HG03521 (cell line): ENCODE results near the gene CLPX.
"Not testable (repeated sequence)": the region's sequence is repeated elsewhere in the genome, so short reads cannot be mapped to it uniquely, and the experiment has no call there.

Experiments
- ATAC-seq: cut with Tn5 transposase; IDR thresholded peaks from one replicate; pipeline ENCODE4 v1.9.1; 2021; ENCODE audit warnings: mild to moderate bottlenecking, moderate library complexity; ENCODE audit not compliant: unreplicated experiment

The CLPX gene

GRCh38 chr15:65105038-65105437, 80.1 kb downstream of the CLPX start:
- no peak for ATAC-seq

DNA sequence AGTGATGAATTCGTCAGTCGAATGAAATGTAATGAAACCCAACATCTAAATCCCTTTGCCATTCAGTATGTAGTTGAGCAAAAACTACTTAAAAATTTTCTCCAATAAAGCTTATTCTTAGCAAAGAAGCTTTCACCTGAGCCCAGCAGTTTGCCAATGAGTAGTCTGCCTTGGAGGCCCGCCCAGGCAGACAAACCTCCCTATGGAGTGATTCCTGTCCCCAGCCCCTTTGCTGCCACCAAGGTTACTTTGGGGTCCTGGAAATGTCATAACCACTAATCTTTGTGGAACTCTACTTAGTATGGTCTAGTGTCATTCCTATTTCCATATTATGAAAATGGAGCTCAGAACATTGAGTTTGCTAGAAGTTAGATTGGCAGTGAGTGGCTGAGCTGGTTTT, 82.2 kb downstream of the CLPX start:
- ATAC-seq, result no peak

GRCh38 chr15:65101891-65102708, 83.0 kb downstream of the CLPX start:
- ATAC-seq, result no peak

DNA sequence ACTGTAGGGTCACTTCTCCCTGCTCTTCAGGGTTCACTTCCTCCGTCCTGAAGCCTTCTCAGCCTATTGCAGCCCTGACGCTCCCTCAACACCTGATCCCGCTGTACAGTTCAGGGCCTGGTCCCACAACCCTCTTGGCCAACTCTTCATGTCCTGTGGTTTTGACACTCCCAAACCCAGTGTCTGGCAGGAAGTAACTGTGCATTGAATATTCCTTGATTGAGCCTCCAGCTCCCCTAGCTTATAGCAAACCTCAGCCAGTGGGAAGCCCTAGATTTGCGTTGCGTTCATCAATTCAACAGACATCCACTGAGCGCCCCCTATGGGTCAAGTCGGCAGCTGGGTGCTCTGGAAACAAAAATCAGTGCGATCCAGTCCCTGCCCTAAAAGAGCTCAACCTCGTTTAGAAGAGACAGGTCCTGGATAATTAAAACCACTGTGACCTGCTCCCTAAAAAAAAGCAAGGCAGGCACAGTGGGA, 83.7 kb downstream of the CLPX start:
- no peak for ATAC-seq

DNA sequence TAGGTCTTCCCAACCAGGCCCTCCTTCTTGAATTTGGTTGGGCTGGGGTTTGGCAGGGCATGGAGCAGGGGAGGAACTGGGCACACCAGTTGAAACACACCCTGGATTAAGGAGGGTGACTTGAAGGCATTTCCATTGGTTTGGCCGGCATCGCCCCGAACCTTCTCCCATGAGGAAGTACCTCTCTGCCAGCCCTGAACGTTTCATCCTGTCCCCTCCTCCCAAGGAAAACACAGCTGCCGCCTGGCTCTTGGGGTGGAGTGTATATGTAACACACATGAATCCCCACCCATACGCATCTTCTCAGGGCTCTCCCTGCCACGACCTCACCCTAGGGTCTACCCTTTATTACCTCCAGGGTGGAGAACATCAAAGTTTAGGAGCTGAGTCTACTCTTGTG, 84.7 kb downstream of the CLPX start:
- no peak for ATAC-seq

- ATAC-seq, result not testable (repeated sequence)
Observed at GRCh38 chr15:65099801-65100200, 85.3 kb downstream of the CLPX start.

DNA sequence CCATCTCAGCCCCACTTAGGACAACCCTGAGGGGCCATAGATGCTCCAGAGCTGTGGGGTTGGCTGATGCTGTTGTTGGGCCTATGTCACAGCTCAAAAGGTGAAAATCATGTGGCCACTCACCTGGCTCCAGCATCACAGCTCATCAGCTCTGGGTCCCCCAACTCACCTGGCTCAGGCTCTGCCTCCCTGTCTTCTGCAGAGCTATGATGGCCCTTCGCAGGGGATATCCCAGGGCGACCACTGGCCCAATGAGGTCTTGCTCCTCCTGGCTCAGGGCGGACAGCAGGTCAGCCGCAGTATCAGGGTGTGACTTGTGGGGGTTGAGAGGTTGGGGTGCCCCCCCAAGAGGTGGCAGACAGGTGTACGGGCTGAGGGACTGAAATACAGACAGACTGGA, 85.8 kb downstream of the CLPX start:
- no peak for ATAC-seq
